SK-N-DZ (cell line): ENCODE results near the gene FAF1.

Experiments
- DNase-seq: peaks from one replicate; pipeline ENCODE4 v3.0.0-alpha.2; 2015; ENCODE audit warnings: low spot score

FAF1 gene

GRCh38 chr1:50702395-50702794 is 257.7 kb downstream of the FAF1 start:
- no peak for DNase-seq

- DNase-seq = no peak
These were observed 258.3 kb downstream of the FAF1 start for GRCh38 chr1:50701706-50702317.

- no peak for DNase-seq
These were observed 259.4 kb downstream of the FAF1 start for GRCh38 chr1:50700621-50701020.

- no peak for DNase-seq
These were observed 259.9 kb downstream of the FAF1 start for GRCh38 chr1:50700214-50700613.

- DNase-seq = no peak
These were observed 260.3 kb downstream of the FAF1 start for GRCh38 chr1:50699795-50700194.

GRCh38 chr1:50697440-50698421 is 262.3 kb downstream of the FAF1 start:
- no peak for DNase-seq

- no peak for DNase-seq
These were observed 266.2 kb downstream of the FAF1 start for GRCh38 chr1:50693829-50694228.

GRCh38 chr1:50684185-50684584 is 275.9 kb downstream of the FAF1 start:
- DNase-seq = no peak

- DNase-seq = no peak
These were observed 278.1 kb downstream of the FAF1 start for GRCh38 chr1:50681931-50682330.

GRCh38 chr1:50667710-50668356 is 292.2 kb downstream of the FAF1 start:
- DNase-seq = no peak

GRCh38 chr1:50667272-50667671 is 292.8 kb downstream of the FAF1 start:
- no peak for DNase-seq

- DNase-seq = no peak
These were observed 293.2 kb downstream of the FAF1 start for GRCh38 chr1:50666849-50667248.

- no peak for DNase-seq
These were observed 294.7 kb downstream of the FAF1 start for GRCh38 chr1:50665413-50665812.

GRCh38 chr1:50661626-50662025 is 298.4 kb downstream of the FAF1 start:
- no peak for DNase-seq

GRCh38 chr1:50659107-50659662 is 300.9 kb downstream of the FAF1 start:
- DNase-seq = no peak

- DNase-seq = no peak
These were observed 301.5 kb downstream of the FAF1 start for GRCh38 chr1:50658459-50659076.

GRCh38 chr1:50656931-50657330 is 303.1 kb downstream of the FAF1 start:
- no peak for DNase-seq

GRCh38 chr1:50651476-50652263 is 308.4 kb downstream of the FAF1 start:
- DNase-seq = no peak

GRCh38 chr1:50646526-50646925 is 313.5 kb downstream of the FAF1 start:
- no peak for DNase-seq

- no peak for DNase-seq
These were observed 314.9 kb downstream of the FAF1 start for GRCh38 chr1:50645139-50645538.
